HEK293 (cell line): Measurements from ENCODE around the gene IGF1R.
A peak's percentile ranks its signal among the peaks of the same experiment; 100 is the strongest.

Experiments used
- GLIS1 ChIP-seq: fragments of 450-650 bp; formaldehyde crosslinking; IDR thresholded peaks from 2 replicates; pipeline ENCODE4 v1.5.1; 2016; ENCODE audit warnings: missing biosample characterization, missing genetic modification characterization
- KLF16 ChIP-seq: fragments of 450-650 bp; formaldehyde crosslinking; IDR thresholded peaks from 2 replicates; pipeline ENCODE4 v1.5.1; 2017; ENCODE audit warnings: missing biosample characterization, missing genetic modification characterization
- MZF1 ChIP-seq: fragments of 450-650 bp; formaldehyde crosslinking; IDR thresholded peaks from 2 replicates; pipeline ENCODE4 v1.5.1; 2017; ENCODE audit warnings: missing biosample characterization, missing genetic modification characterization, borderline replicate concordance
- OVOL3 ChIP-seq: fragments of 450-650 bp; formaldehyde crosslinking; IDR thresholded peaks from 2 replicates; pipeline ENCODE4 v1.5.1; 2016; ENCODE audit warnings: missing biosample characterization, missing genetic modification characterization
- RBAK ChIP-seq: fragments of 450-650 bp; formaldehyde crosslinking; IDR thresholded peaks from 2 replicates; pipeline ENCODE4 v1.5.1; 2016; ENCODE audit warnings: missing biosample characterization, missing genetic modification characterization
- SCRT1 ChIP-seq: fragments of 450-650 bp; formaldehyde crosslinking; IDR thresholded peaks from 2 replicates; pipeline ENCODE4 v1.5.1; 2016; ENCODE audit warnings: missing biosample characterization, missing genetic modification characterization, borderline replicate concordance
- TCF7L2 ChIP-seq: IDR thresholded peaks from 2 replicates; pipeline ENCODE4 v1.6.1; 2011; ENCODE audit warnings: low read depth, mild to moderate bottlenecking, inconsistent platforms, low read length, moderate library complexity, borderline replicate concordance
- ZBTB1 ChIP-seq: fragments of 450-650 bp; formaldehyde crosslinking; IDR thresholded peaks from 2 replicates; pipeline ENCODE4 v1.5.1; 2016; ENCODE audit warnings: missing biosample characterization, missing genetic modification characterization
- ZIC2 ChIP-seq: fragments of 450-650 bp; formaldehyde crosslinking; IDR thresholded peaks from 2 replicates; pipeline ENCODE4 v1.5.1; 2016; ENCODE audit warnings: missing biosample characterization, missing genetic modification characterization
- ZNF175 ChIP-seq: fragments of 450-650 bp; formaldehyde crosslinking; IDR thresholded peaks from 2 replicates; pipeline ENCODE4 v1.5.1; 2016; ENCODE audit warnings: missing biosample characterization, missing genetic modification characterization
- ZNF426 ChIP-seq: fragments of 450-650 bp; formaldehyde crosslinking; IDR thresholded peaks from 2 replicates; pipeline ENCODE4 v1.5.1; 2017; ENCODE audit warnings: missing biosample characterization, missing genetic modification characterization, mild to moderate bottlenecking, inconsistent platforms, moderate library complexity
- ZNF521 ChIP-seq: fragments of 450-650 bp; formaldehyde crosslinking; IDR thresholded peaks from 2 replicates; pipeline ENCODE4 v1.5.1; 2017; ENCODE audit warnings: missing biosample characterization, mild to moderate bottlenecking, missing genetic modification characterization
- ZNF530 ChIP-seq: fragments of 450-650 bp; formaldehyde crosslinking; IDR thresholded peaks from 2 replicates; pipeline ENCODE4 v1.5.1; 2016; ENCODE audit warnings: low read depth, missing biosample characterization, missing genetic modification characterization
- ZNF629 ChIP-seq: fragments of 450-650 bp; formaldehyde crosslinking; IDR thresholded peaks from 2 replicates; pipeline ENCODE4 v1.5.1; 2017; ENCODE audit warnings: missing biosample characterization, missing genetic modification characterization
- ZNF776 ChIP-seq: fragments of 450-650 bp; formaldehyde crosslinking; IDR thresholded peaks from 2 replicates; pipeline ENCODE4 v1.5.0; 2017; ENCODE audit warnings: missing biosample characterization, missing genetic modification characterization, borderline replicate concordance
- ZNF837 ChIP-seq: fragments of 450-650 bp; formaldehyde crosslinking; IDR thresholded peaks from 2 replicates; pipeline ENCODE4 v1.5.1; 2016; ENCODE audit warnings: missing biosample characterization, missing genetic modification characterization
- ZNF843 ChIP-seq: fragments of 450-650 bp; formaldehyde crosslinking; IDR thresholded peaks from 2 replicates; pipeline ENCODE4 v1.5.1; 2016; ENCODE audit warnings: missing biosample characterization, missing genetic modification characterization
- TF ChIP-seq, protein P1 (sequence below): fragments of 450-650 bp; formaldehyde crosslinking; conservative IDR thresholded peaks from 2 replicates; pipeline ENCODE4 v1.5.1; 2016; ENCODE audit warnings: low read depth, missing biosample characterization, missing genetic modification characterization
- TF ChIP-seq, protein P2 (sequence below): fragments of 450-650 bp; formaldehyde crosslinking; IDR thresholded peaks from 2 replicates; pipeline ENCODE4 v1.5.0; 2017; ENCODE audit warnings: missing biosample characterization, missing genetic modification characterization, borderline replicate concordance
- TF ChIP-seq, protein P3 (sequence below): fragments of 450-650 bp; formaldehyde crosslinking; IDR thresholded peaks from 2 replicates; pipeline ENCODE4 v1.5.1; 2016; ENCODE audit warnings: missing biosample characterization, missing genetic modification characterization
- TF ChIP-seq, protein P4 (sequence below): fragments of 450-650 bp; formaldehyde crosslinking; IDR thresholded peaks from 2 replicates; pipeline ENCODE4 v1.5.1; 2017; ENCODE audit warnings: missing biosample characterization, missing genetic modification characterization
- TF ChIP-seq, protein P5 (sequence below): fragments of 450-650 bp; formaldehyde crosslinking; IDR thresholded peaks from 2 replicates; pipeline ENCODE4 v1.5.1; 2016; ENCODE audit warnings: missing biosample characterization, missing genetic modification characterization, low read depth
- TF ChIP-seq, protein P6 (sequence below): fragments of 450-650 bp; formaldehyde crosslinking; IDR thresholded peaks from 2 replicates; pipeline ENCODE4 v1.5.1; 2016; ENCODE audit warnings: missing biosample characterization, missing genetic modification characterization
- TF ChIP-seq, protein P7 (sequence below): fragments of 450-650 bp; formaldehyde crosslinking; IDR thresholded peaks from 2 replicates; pipeline ENCODE4 v1.5.1; 2016; ENCODE audit warnings: missing biosample characterization, missing genetic modification characterization

Gene IGF1R

DNA sequence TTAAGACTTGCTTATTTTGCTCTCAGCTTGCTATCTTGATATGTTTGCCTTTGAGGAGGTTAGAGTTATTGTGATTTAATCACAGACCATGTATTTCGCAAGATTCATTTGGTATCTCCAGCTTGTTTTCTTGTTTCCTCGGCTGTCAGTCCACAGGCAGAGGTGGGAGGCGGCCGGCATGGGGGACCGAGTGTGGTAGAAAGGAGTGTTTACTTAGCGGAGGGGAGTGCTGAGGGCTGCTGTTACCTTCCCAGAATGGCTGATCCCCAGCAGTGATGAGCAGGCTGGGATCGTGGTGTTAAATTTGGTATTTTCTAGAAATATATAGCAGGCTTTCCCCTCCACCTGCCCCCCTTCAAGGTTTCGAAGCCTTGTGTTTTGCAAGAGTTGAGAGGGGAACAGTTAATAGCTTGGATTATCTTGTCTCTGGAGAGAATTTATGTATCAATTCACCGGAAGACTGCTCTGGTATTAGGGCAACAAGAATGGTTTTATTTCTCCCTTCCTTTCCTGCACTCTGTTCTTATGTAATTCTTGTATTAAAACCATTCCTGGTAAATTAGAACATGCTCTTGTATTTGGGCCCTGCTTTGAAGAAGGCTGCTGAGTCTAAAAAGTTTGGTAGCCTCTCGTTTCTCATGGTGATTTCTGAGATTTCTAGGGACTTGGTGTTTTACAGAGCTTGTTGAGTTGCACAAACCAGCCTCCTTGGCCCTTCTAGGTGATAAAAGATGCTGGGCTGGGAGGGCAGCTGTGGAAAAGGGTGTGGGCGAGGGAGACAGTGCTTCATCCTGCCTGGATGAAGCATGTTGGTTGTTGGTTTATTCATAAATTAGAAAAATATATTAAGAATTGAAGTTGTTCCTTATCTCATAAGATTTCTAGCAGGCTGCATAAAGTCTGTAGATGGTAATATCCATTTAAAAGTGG, 151.4 kb downstream of the IGF1R start (continued):
- TF ChIP-seq, protein P1, sequence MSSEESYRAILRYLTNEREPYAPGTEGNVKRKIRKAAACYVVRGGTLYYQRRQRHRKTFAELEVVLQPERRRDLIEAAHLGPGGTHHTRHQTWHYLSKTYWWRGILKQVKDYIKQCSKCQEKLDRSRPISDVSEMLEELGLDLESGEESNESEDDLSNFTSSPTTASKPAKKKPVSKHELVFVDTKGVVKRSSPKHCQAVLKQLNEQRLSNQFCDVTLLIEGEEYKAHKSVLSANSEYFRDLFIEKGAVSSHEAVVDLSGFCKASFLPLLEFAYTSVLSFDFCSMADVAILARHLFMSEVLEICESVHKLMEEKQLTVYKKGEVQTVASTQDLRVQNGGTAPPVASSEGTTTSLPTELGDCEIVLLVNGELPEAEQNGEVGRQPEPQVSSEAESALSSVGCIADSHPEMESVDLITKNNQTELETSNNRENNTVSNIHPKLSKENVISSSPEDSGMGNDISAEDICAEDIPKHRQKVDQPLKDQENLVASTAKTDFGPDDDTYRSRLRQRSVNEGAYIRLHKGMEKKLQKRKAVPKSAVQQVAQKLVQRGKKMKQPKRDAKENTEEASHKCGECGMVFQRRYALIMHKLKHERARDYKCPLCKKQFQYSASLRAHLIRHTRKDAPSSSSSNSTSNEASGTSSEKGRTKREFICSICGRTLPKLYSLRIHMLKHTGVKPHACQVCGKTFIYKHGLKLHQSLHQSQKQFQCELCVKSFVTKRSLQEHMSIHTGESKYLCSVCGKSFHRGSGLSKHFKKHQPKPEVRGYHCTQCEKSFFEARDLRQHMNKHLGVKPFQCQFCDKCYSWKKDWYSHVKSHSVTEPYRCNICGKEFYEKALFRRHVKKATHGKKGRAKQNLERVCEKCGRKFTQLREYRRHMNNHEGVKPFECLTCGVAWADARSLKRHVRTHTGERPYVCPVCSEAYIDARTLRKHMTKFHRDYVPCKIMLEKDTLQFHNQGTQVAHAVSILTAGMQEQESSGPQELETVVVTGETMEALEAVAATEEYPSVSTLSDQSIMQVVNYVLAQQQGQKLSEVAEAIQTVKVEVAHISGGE (tag by site-specific recombination), result no peak
- TF ChIP-seq ZNF521 (tag by site-specific recombination) (no peak), ZNF837 (tag by site-specific recombination) (no peak), MZF1 (tag by site-specific recombination) (peak; percentile 79), SCRT1 (no peak), GLIS1 (peak; percentile 98), ZNF776 (tag by site-specific recombination) (no peak), ZNF530 (no peak), ZNF426 (tag by site-specific recombination) (no peak), OVOL3 (tag by site-specific recombination) (no peak), RBAK (no peak), ZNF175 (no peak), ZIC2 (tag by site-specific recombination) (peak; percentile 97), TCF7L2 (peak; percentile 46; the same call in 1 of the 2 replicates), ZBTB1 (no peak), ZNF629 (peak; percentile 57; the same call in 1 of the 2 replicates), ZNF843 (0 out of 2 replicates have a peak, but pooled peaks have one; percentile 40), KLF16 (tag by site-specific recombination) (no peak)
- TF ChIP-seq, protein P2, sequence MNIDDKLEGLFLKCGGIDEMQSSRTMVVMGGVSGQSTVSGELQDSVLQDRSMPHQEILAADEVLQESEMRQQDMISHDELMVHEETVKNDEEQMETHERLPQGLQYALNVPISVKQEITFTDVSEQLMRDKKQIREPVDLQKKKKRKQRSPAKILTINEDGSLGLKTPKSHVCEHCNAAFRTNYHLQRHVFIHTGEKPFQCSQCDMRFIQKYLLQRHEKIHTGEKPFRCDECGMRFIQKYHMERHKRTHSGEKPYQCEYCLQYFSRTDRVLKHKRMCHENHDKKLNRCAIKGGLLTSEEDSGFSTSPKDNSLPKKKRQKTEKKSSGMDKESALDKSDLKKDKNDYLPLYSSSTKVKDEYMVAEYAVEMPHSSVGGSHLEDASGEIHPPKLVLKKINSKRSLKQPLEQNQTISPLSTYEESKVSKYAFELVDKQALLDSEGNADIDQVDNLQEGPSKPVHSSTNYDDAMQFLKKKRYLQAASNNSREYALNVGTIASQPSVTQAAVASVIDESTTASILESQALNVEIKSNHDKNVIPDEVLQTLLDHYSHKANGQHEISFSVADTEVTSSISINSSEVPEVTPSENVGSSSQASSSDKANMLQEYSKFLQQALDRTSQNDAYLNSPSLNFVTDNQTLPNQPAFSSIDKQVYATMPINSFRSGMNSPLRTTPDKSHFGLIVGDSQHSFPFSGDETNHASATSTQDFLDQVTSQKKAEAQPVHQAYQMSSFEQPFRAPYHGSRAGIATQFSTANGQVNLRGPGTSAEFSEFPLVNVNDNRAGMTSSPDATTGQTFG (tag by site-specific recombination), result no peak
- TF ChIP-seq, protein P3, sequence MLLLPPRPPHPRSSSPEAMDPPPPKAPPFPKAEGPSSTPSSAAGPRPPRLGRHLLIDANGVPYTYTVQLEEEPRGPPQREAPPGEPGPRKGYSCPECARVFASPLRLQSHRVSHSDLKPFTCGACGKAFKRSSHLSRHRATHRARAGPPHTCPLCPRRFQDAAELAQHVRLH, result no peak
- TF ChIP-seq, protein P4, sequence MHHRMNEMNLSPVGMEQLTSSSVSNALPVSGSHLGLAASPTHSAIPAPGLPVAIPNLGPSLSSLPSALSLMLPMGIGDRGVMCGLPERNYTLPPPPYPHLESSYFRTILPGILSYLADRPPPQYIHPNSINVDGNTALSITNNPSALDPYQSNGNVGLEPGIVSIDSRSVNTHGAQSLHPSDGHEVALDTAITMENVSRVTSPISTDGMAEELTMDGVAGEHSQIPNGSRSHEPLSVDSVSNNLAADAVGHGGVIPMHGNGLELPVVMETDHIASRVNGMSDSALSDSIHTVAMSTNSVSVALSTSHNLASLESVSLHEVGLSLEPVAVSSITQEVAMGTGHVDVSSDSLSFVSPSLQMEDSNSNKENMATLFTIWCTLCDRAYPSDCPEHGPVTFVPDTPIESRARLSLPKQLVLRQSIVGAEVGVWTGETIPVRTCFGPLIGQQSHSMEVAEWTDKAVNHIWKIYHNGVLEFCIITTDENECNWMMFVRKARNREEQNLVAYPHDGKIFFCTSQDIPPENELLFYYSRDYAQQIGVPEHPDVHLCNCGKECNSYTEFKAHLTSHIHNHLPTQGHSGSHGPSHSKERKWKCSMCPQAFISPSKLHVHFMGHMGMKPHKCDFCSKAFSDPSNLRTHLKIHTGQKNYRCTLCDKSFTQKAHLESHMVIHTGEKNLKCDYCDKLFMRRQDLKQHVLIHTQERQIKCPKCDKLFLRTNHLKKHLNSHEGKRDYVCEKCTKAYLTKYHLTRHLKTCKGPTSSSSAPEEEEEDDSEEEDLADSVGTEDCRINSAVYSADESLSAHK, result no peak
- TF ChIP-seq, protein P5, sequence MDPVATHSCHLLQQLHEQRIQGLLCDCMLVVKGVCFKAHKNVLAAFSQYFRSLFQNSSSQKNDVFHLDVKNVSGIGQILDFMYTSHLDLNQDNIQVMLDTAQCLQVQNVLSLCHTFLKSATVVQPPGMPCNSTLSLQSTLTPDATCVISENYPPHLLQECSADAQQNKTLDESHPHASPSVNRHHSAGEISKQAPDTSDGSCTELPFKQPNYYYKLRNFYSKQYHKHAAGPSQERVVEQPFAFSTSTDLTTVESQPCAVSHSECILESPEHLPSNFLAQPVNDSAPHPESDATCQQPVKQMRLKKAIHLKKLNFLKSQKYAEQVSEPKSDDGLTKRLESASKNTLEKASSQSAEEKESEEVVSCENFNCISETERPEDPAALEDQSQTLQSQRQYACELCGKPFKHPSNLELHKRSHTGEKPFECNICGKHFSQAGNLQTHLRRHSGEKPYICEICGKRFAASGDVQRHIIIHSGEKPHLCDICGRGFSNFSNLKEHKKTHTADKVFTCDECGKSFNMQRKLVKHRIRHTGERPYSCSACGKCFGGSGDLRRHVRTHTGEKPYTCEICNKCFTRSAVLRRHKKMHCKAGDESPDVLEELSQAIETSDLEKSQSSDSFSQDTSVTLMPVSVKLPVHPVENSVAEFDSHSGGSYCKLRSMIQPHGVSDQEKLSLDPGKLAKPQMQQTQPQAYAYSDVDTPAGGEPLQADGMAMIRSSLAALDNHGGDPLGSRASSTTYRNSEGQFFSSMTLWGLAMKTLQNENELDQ (tag by site-specific recombination), result no peak
- TF ChIP-seq, protein P6, sequence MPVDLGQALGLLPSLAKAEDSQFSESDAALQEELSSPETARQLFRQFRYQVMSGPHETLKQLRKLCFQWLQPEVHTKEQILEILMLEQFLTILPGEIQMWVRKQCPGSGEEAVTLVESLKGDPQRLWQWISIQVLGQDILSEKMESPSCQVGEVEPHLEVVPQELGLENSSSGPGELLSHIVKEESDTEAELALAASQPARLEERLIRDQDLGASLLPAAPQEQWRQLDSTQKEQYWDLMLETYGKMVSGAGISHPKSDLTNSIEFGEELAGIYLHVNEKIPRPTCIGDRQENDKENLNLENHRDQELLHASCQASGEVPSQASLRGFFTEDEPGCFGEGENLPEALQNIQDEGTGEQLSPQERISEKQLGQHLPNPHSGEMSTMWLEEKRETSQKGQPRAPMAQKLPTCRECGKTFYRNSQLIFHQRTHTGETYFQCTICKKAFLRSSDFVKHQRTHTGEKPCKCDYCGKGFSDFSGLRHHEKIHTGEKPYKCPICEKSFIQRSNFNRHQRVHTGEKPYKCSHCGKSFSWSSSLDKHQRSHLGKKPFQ (tag by site-specific recombination), result no peak
- TF ChIP-seq, protein P7, sequence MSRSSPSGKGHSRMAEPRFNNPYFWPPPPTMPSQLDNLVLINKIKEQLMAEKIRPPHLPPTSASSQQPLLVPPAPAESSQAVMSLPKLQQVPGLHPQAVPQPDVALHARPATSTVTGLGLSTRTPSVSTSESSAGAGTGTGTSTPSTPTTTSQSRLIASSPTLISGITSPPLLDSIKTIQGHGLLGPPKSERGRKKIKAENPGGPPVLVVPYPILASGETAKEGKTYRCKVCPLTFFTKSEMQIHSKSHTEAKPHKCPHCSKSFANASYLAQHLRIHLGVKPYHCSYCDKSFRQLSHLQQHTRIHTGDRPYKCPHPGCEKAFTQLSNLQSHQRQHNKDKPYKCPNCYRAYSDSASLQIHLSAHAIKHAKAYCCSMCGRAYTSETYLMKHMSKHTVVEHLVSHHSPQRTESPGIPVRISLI, result 0 out of 2 replicates have a peak, but pooled peaks have one; percentile 39
